Hepatocyte (in vitro differentiated cells): ENCODE data around the gene AMOTL1. TPM values are rescaled to one million over a fixed set of nuclear protein-coding genes. Genes with fewer than 3 reads are reported as not detected.
A peak's percentile ranks its signal among the peaks of the same experiment; 100 is the strongest.

Experiments used
- DNase-seq: peaks from one replicate; pipeline ENCODE4 v3.0.0-alpha.2; 2016; ENCODE audit warnings: low spot score
- H2AFZ ChIP-seq: fragments of 200-600 bp; sonication (generic); 2 replicates; pipeline ENCODE4 v1.6.0; 2016; ENCODE audit warnings: antibody characterized with exemption, mild to moderate bottlenecking
- H3K27ac ChIP-seq: fragments of 200-600 bp; sonication (generic); 2 replicates; pipeline ENCODE4 v1.5.1; 2016; ENCODE audit warnings: mild to moderate bottlenecking
- H3K27me3 ChIP-seq: fragments of 200-600 bp; sonication (generic); 2 replicates; pipeline ENCODE4 v1.6.1; 2016
- H3K36me3 ChIP-seq: fragments of 200-600 bp; sonication (generic); replicated peaks from 2 replicates; pipeline ENCODE4 v1.5.1; 2016; ENCODE audit warnings: low read depth; ENCODE audit not compliant: insufficient read depth
- H3K4me1 ChIP-seq: fragments of 200-600 bp; sonication (generic); 2 replicates; pipeline ENCODE4 v1.5.1; 2016; ENCODE audit warnings: mild to moderate bottlenecking, moderate library complexity; ENCODE audit not compliant: insufficient read depth
- H3K4me2 ChIP-seq: fragments of 200-600 bp; sonication (generic); 2 replicates; pipeline ENCODE4 v1.6.0; 2016
- H3K4me3 ChIP-seq: fragments of 200-600 bp; sonication (generic); 2 replicates; pipeline ENCODE4 v1.5.1; 2016; ENCODE audit warnings: mild to moderate bottlenecking
- H3K79me2 ChIP-seq: fragments of 200-600 bp; sonication (generic); 2 replicates; pipeline ENCODE4 v1.6.0; 2017; ENCODE audit warnings: mild to moderate bottlenecking
- H3K9me2 ChIP-seq: fragments of 200-600 bp; sonication (generic); replicated peaks from 2 replicates; pipeline ENCODE4 v1.6.0; 2017; ENCODE audit warnings: mild to moderate bottlenecking; ENCODE audit not compliant: insufficient read depth
- H3K9me3 ChIP-seq: fragments of 200-600 bp; sonication (generic); 2 replicates; pipeline ENCODE4 v1.5.1; 2016; ENCODE audit warnings: low read depth, mild to moderate bottlenecking
- H4K20me1 ChIP-seq: fragments of 200-600 bp; sonication (generic); 2 replicates; pipeline ENCODE4 v1.6.0; 2016; ENCODE audit warnings: mild to moderate bottlenecking; ENCODE audit not compliant: insufficient read depth, poor library complexity, severe bottlenecking
- EZH2 ChIP-seq: fragments of 200-600 bp; sonication (generic); IDR thresholded peaks from 2 replicates; pipeline ENCODE4 v1.6.1; 2016; ENCODE audit warnings: antibody characterized with exemption, mild to moderate bottlenecking, borderline replicate concordance
- EZH2phosphoT487 ChIP-seq: fragments of 200-600 bp; sonication (generic); IDR thresholded peaks from one replicate; pipeline ENCODE4 v1.6.1; 2018; ENCODE audit warnings: antibody characterized with exemption, mild to moderate bottlenecking, low read depth, moderate library complexity; ENCODE audit not compliant: unreplicated experiment, severe bottlenecking
- WGBS: methylation state at CpG from one replicate; pipeline ENCODE4 v1.1.6; 2016; ENCODE audit warnings: low lambda C conversion rate; ENCODE audit errors: missing lambda C conversion rate; 5-methylcytosine and 5-hydroxymethylcytosine counted together
- polyA plus RNA-seq: library from polyadenylated mRNA; unstranded; fragments of >200 nt; fragmentation: Nextera tagmentation; extraction: Ambion mirVana; gene quantifications from 2 replicates; pipeline ENCODE4 v1.2.1, GENCODE V29; 2016
- total RNA-seq: library from RNA; depleted of rRNA; stranded (reverse); fragments of >200 nt; gene quantifications from 2 replicates; pipeline ENCODE4 v1.2.3, GENCODE V29; 2014
- TF ChIP-seq, protein P1 (sequence below): fragments of 200-600 bp; sonication (generic); IDR thresholded peaks from 2 replicates; pipeline ENCODE4 v1.5.1; 2016; ENCODE audit warnings: antibody characterized with exemption, mild to moderate bottlenecking; ENCODE audit not compliant: poor library complexity

Gene AMOTL1
- total and polyA plus RNA-seq, 2 experiments from 2014 or later = 23.8 to 57.7 TPM

GRCh38 chr11:94837317-94837716 is 69.2 kb downstream of the AMOTL1 start:
- Histone ChIP-seq H3K4me1 (peaks cover 31% of the 10 kb centered on the region), H3K9me2 (no peaks in the 10 kb centered on the region), H3K4me2 (no peak overlapping the region), H3K9me3 (no peaks in the 10 kb centered on the region), H3K27ac (no peak overlapping the region), H3K27me3 (no peaks in the 10 kb centered on the region), H3K36me3 (no peaks in the 10 kb centered on the region), H2AFZ (no peak overlapping the region), H3K79me2 (peaks cover 32% of the 10 kb centered on the region), H4K20me1 (no peaks in the 10 kb centered on the region), H3K4me3 (no peak overlapping the region)
- no peak for DNase-seq
- 81% methylated on average over 2 of the region's 2 CpGs for WGBS
- no peak for TF ChIP-seq EZH2

DNA sequence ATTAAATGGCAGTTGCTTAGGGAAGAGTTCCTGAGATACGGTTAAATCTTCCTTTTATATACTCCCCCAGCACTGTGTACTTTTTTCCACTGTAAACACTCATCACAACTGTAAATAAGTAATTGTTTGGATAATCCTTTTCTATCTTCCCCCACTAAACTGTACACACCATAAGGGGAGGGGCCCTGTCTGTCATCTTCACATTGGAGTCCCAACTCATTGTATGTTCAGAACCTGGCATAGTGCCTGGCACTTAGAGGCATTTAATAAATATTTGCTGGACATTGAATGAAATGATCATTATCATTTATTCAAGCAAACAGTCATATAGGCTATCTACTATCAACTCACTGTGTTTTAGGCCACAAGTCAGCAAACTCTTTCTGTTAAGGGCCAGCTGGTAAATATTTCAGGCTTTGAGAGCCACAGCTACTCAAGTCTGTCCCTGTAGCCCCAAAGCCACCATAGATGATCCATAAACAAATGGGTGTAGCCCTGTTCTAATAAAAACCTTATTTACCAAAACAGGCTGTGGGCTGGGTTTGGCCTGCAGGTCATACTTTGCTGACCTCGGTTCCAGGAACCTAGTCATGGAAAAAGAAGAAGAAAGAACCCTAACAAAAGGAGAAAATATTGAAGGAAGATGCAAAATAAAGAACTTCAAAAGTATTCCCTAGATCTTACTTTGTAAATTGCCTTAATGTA is 70.0 kb downstream of the AMOTL1 start:
- Histone ChIP-seq H3K9me2 (no peaks in the 10 kb centered on the region), H3K27me3 (no peaks in the 10 kb centered on the region), H3K36me3 (no peaks in the 10 kb centered on the region), H2AFZ (no peak overlapping the region), H3K27ac (no peak overlapping the region), H4K20me1 (no peaks in the 10 kb centered on the region), H3K9me3 (no peaks in the 10 kb centered on the region), H3K4me3 (no peak overlapping the region), H3K79me2 (peaks cover 32% of the 10 kb centered on the region), H3K4me2 (no peak overlapping the region), H3K4me1 (peaks cover 27% of the 10 kb centered on the region)
- no peak for TF ChIP-seq EZH2
- TF ChIP-seq, protein P1, sequence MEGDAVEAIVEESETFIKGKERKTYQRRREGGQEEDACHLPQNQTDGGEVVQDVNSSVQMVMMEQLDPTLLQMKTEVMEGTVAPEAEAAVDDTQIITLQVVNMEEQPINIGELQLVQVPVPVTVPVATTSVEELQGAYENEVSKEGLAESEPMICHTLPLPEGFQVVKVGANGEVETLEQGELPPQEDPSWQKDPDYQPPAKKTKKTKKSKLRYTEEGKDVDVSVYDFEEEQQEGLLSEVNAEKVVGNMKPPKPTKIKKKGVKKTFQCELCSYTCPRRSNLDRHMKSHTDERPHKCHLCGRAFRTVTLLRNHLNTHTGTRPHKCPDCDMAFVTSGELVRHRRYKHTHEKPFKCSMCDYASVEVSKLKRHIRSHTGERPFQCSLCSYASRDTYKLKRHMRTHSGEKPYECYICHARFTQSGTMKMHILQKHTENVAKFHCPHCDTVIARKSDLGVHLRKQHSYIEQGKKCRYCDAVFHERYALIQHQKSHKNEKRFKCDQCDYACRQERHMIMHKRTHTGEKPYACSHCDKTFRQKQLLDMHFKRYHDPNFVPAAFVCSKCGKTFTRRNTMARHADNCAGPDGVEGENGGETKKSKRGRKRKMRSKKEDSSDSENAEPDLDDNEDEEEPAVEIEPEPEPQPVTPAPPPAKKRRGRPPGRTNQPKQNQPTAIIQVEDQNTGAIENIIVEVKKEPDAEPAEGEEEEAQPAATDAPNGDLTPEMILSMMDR = no peak
- no peak for TF ChIP-seq EZH2phosphoT487
- DNase-seq = no peak
- 80% methylated on average over 2 of the region's 2 CpGs for WGBS

GRCh38 chr11:94840209-94840608 is 72.1 kb downstream of the AMOTL1 start:
- peak overlapping the region; percentile 38 for H3K27ac ChIP-seq
- H3K27me3 ChIP-seq = no peaks in the 10 kb centered on the region
- no peak overlapping the region for H3K4me3 ChIP-seq
- H3K9me2 ChIP-seq = no peaks in the 10 kb centered on the region
- H3K9me3 ChIP-seq = no peaks in the 10 kb centered on the region
- peaks cover 33% of the 10 kb centered on the region for H3K79me2 ChIP-seq
- no peak overlapping the region for H2AFZ ChIP-seq
- DNase-seq = no peak
- H3K4me1 ChIP-seq = peaks cover 6% of the 10 kb centered on the region
- no peaks in the 10 kb centered on the region for H4K20me1 ChIP-seq
- 56% methylated on average over 4 of the region's 4 CpGs for WGBS
- TF ChIP-seq, protein P1 = no peak
- TF ChIP-seq EZH2phosphoT487 = no peak
- TF ChIP-seq EZH2 = no peak
- no peaks in the 10 kb centered on the region for H3K36me3 ChIP-seq
- peak overlapping the region; percentile 26 for H3K4me2 ChIP-seq

DNA sequence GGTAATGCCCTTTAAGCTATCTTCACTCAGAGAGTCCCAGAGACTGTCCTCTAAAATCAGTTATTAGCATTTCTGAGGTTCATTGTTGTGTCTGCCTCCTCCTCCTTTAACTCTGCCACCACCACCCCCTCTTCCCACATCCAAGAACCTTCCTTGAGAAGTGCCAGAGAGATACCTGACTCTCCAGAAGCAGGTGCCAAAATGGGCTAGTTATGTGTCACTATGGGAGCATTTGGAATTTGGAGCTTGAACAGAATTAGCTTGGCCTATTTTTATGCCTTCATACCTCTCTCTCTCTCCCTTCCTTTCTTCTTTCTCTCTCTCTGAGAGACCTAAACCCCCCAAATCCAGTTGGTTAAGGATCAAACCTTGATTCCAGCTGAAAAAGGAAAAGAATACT is 75.9 kb downstream of the AMOTL1 start:
- Histone ChIP-seq H3K27me3 (no peaks in the 10 kb centered on the region), H3K79me2 (peaks cover 18% of the 10 kb centered on the region), H4K20me1 (no peaks in the 10 kb centered on the region), H3K4me3 (no peak overlapping the region), H3K27ac (no peak overlapping the region), H3K4me2 (no peak overlapping the region), H3K9me2 (no peaks in the 10 kb centered on the region), H3K36me3 (no peaks in the 10 kb centered on the region), H2AFZ (no peak overlapping the region), H3K9me3 (no peaks in the 10 kb centered on the region), H3K4me1 (no peaks in the 10 kb centered on the region)
- DNase-seq = no peak
- TF ChIP-seq, protein P1 = no peak
- TF ChIP-seq EZH2phosphoT487 (no peak), EZH2 (no peak)
